ENCODE measurements around the gene GALNT17.

DNA sequence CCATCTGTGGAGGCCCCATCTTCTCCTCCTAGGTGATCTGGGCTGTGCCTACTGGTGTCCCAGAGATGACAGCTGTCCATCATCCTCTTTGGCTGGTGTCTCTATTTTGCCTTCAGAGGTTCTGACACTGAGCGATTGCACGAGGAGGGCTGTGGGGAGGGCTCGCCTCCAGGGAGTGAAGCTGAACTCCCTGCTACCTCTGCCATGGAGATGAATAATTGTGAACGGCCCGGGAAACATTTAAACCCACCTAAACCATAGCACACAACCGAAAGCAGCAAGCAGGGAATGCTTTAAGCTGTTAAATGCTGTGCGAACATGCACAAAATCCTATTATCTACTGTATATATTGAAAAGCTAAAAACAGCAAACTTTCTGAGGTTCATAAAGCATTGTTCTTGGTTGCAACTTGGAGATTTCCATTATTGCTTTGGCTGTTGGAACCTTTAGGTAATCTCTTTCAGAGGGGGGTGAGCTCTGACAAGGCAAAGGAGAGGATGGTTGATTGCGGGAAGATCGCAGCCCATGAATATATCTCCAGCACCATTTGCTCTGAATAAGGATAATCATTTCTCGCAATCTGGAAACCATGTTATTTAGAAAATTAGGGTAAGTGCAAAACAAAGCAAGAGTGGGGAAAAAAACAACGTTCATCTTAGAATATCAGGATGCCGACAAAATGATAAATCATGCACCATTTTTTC lies 507.6 kb downstream of the GALNT17 start:
- TF ChIP-seq CTCF (conservative IDR thresholded peaks at IDR 0.05; ENCODE audit: low read length), result no peak
- no peak for TF ChIP-seq EZH2phosphoT487 (IDR thresholded peaks at IDR 0.05; ENCODE audit: borderline replicate concordance)

Data from Loucy (cell line).